Activated naive CD4-positive, alpha-beta T cell treated with anti-CD3 and anti-CD28 coated beads, Interleukin-2, amount 50 U/mL, for 16 hours (primary cell): ENCODE results near the gene PLEKHM3.

Experiments
- DNase-seq: peaks from one replicate; pipeline ENCODE4 v3.0.0-alpha.2; 2020

The PLEKHM3 gene

DNA sequence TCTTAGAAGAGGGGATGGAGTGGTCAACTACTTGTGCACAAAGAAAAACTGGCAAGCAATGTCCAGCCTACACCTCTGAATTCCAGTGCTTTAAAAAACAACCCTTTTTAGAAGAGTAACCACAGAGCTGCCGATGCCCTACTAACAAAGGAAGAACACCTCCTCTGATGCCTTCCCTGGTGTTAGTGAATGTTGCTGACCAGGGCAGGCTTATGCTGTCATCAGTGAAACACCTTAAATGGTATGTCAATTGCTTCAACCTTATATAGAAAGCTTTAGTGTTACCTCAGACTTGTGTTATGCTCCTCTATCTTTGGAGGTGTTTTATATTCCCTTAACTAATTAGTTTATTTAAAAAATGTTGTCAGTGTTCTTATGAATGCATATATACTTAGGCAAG lies 175.9 kb downstream of the PLEKHM3 start:
- DNase-seq = no peak

GRCh38 chr2:207848545-207848928 lies 176.8 kb downstream of the PLEKHM3 start:
- no peak for DNase-seq

- DNase-seq = no peak
Observed at GRCh38 chr2:207847807-207848544, 177.4 kb downstream of the PLEKHM3 start.

DNA sequence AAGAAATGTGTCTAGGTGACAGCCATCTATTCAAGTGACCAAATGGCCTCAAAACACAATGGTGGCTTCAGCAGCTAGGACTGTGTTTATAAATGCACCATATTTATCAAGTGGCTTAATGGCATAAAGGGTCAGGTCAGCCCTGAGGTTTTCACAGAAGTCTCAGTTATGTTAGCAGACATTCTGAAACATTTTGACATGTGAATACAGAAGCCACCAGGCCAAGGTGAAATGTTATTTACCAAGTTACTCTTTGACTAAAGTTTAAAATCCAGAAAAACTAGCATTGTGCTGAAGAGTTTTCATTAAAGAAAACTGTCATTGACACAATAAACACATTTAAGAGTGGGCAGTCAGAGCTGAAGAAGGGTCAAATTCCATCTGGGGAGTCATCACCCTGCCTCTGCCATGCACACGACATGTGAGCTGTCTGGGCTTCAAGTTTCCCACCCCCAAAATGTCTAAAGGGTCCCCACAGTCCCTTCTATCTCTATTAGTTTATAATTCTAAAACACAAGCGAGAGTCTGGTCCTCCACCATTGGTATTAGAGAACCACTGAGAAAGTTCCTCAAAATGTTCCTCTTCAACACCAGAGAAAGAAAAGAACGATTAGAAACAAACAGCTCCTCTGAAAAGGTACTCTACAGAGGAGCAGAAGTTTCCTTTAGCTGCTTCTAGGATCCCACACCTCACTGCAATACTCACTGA lies 178.1 kb downstream of the PLEKHM3 start:
- no peak for DNase-seq

- no peak for DNase-seq
Observed at GRCh38 chr2:207845202-207845864, 180.0 kb downstream of the PLEKHM3 start.

GRCh38 chr2:207844648-207845047 lies 180.7 kb downstream of the PLEKHM3 start:
- no peak for DNase-seq

DNA sequence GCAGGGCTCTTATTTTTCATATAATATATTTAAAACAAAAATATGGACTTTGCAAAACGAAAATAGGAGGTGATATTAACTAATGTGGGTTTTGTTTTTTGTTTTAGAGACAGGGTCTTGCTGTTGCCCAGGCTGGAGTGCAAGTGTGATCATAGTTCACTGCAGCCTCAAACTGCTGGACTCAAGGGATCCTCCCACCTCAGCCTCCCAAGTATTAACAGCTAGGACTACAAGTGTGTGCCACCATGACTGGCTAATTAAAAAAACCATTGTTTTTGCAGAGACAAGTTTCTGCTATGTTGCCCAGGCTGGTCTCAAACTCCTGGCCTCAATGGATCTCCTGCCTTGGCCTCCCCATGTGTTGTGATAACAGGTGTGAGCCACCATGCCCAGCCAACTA lies 185.2 kb downstream of the PLEKHM3 start:
- DNase-seq = no peak

- DNase-seq = no peak
Observed at GRCh38 chr2:207839575-207839974, 185.8 kb downstream of the PLEKHM3 start.

DNA sequence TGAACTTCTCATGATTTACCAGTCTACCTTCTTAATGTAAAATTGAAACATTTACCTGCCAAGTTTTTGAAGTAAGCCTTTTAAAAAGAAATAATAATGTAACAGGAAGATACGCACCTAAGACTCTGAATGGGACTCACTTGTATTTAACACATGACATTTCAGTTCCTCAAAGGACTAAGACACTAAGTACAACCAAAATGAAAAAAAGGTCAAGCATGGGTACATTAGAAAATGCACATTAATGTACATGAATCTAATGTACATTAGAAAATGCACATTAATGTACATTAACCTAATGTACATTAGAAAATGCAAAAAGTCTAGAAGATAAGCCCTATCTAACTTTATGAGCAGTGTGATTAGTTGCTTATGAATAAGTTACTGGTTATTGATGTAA lies 186.3 kb downstream of the PLEKHM3 start:
- no peak for DNase-seq

DNA sequence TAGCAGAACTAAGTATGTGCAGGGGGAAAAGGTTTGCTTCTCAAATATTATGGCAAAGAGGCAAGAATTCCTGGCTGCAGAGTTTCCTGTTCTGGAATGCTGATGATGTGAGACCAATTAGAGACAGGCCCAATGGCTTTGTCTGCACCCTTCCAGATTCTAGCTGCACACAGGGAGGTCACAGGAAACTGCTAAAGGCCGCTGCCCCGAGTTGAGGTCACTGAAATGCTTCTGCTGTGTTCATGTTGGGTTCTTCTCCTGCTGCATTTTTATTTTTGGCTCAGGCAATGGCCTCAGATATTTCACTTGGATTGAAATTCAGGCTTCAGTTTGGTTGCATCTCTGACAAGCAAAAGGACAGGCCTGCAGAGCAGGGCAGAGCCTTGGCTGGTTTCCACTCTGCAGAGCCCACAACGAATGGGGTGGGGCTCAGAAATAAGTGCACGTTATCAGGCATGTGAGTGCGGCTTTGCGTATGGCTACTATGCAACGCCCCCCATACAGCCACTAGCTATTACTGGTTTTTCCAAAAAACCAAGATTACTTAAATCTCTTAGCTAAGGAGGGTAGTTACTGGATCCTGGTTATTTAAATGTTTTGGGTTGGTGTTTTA lies 188.7 kb downstream of the PLEKHM3 start:
- no peak for DNase-seq

DNA sequence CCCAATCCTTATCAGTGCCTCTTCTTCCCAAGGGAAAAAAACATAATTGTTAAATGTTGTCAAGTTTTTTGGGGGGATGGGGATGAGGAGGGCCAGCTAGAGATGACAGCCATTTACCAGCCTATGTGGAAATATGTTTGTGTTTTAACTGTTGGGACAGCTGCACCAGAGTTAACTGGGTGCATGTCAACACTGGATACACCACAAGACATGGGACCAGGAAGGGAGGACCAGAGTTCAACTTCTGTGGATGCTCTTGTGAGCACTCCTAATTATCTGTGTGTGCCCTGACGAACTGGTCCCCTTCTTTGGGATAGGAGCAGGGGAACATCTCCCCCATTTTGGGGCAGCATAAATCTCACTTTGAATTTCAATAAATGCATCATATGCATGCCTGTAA lies 189.5 kb downstream of the PLEKHM3 start:
- no peak for DNase-seq

DNA sequence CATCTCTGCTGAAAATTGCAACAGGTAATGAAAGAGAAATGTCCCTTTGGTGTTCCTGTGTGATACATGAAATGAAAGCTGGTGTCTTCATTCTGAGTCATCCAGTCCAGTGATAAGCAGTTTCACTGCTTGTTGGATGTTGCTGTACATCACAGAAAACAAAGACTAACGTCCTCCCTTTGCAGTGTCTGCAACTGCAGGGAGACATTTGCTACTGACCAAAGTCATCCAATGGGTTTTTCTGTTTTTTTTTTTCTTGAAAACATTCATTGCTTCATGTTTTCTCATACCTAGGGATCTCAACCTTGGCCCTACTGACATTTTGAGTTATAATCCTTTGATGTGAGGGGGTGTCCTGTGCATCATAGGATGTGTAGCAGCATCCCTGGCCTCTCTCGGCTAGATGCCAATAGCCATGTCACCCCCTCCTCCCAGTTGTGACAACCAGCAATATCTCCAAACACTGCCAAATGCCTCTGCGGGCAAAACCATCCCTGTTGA lies 192.0 kb downstream of the PLEKHM3 start:
- no peak for DNase-seq

GRCh38 chr2:207831584-207832248 lies 193.6 kb downstream of the PLEKHM3 start:
- DNase-seq = no peak

DNA sequence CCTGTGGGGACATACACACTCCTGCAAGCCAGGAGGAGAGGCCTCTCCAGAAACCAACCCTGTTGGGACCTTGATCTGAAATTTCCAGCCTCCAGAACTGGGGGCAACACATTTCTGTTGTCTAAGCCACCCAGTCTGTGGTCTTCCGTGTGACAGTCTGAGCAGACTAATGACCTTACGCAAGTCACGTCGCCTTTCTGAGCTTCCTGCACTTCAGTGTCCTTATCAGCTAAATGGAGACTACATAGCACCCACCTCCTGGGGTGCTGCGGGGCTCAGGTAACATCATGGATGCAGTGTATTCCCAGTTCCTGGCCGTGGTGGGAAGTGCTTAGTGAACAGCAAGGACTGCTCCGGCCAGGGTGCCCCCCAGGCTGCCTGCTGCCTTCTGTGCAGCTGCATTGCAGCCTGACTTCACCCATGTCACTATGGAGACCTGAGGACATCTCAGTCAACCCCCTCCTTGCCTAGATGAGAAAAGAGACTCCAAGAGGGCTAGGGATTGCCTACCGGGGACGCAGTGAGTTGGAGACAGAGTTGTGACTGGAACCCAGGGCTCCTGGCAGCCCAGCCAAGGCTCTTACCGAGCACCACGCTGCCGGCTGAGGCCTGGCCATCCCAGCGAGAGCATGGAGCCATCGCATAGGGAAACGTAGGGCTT lies 194.4 kb downstream of the PLEKHM3 start:
- DNase-seq = no peak

GRCh38 chr2:207828361-207829057 lies 196.8 kb downstream of the PLEKHM3 start:
- no peak for DNase-seq

- DNase-seq = no peak
Observed at GRCh38 chr2:207825978-207826377, 199.3 kb downstream of the PLEKHM3 start.

DNA sequence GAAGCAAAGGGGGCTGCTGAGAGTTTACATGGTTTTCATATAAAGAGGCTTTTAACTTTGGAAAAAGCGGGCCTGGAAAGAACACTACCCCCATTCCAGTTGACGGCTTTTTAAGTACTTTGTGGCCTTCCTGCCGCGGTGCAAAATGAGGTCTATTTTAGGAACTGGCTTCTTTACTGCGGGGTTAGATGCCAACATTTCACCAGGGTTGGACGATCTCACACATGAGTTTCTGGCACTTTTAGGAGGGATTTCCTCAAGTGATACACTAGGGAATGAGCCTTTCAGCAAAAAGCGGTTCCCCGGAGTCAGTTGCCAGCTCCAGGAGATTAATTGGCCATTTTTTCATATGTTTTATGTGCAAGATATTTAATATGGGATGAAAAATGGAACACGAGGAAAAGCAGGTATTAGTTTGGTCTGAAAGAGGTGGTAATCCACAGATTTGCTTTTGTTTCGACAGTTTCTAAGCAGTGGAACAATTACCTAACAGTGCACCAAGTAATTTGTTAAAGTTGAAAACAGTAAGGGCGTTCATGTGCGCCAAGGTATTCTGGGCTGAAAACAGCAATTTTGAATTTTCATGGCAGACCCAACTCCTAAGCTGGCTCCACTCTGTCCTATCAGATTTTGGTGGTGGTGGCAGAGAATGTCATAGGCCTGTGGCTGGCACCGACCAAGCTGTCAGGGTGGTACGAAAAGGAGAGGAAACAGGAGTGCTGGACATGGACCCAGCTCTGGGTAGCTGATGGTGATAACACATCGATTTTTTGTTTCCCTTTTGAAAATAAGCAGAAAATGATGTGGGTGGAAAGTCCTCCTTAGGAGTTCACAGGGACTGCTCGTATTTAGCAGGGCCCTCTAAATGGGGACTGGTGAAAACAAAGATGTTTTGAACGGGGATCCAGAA lies 200.0 kb downstream of the PLEKHM3 start:
- no peak for DNase-seq

DNA sequence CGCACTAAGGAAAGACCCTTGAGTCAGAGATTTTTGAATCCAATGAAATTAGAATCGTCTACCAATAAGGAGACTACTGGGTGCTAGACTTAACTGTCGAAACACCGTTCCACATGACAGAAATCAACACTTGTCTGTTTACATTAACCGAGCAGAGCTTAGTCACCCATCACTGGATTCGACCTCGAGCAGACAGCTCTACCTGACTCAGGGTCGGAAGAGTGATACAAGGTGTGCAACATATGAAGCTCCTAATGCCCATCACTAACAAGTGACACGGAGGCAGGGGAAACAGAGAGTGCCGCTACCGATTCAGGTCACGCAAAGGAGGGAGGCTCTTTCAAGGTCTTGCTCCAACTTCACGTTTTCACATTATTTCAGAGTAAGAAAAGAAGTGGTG lies 201.5 kb downstream of the PLEKHM3 start:
- no peak for DNase-seq

DNA sequence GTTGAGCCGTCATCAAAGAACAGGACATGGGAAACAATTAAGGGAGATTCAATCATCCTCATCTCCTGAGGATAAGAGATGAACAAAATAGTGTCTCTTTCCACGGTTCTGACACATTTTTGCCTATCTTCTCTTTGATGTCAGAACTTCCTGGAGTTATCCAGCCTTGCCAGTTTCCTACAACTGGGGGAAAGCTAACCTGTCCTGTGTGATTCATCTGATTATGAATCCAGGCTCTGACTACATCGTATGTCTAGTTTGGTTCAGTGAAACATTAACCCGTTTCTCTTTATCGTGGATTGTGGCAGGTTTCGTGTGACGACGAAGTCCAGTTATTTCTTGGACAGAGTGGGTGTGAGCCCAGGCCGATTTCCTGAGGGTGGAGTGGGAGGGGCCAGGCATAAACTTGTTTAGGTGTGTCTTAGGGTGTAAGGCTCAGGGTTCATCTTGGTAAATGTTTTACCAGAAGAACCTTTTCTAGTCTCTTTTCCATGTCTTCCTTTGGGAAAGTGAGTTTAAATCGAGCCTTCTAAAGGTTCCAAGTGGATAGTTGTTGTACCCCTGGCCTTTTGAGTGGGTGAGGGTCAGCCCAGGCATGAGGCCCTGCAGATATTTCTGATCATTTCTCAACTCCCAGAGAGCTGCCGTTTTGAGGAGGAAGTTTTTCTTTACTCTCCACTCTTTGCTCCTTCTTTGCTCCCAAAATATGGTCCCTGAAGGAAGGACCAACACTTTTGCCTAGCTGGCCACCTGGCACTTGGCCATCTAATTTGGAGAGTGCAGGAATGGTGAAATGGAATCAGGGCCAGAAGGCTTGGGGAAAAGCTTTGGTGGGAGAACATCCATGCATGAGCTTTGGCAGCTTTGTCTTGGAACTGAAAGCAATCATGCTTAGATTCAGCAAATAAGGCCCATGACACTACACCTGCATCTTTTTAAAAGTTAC lies 205.2 kb downstream of the PLEKHM3 start:
- DNase-seq = no peak
